ENCODE results near the gene EIF3A. TPM values are rescaled to one million over a fixed set of nuclear protein-coding genes. Genes with fewer than 3 reads are reported as not detected.

The EIF3A gene
- polyA plus RNA-seq, 1 donor from 2014 or later: 38.6 TPM

- H3K27me3 ChIP-seq (ENCODE audit: insufficient read depth, low read depth, low read length): no peaks in the 10 kb centered on the region
- H3K79me2 ChIP-seq (replicated peaks; ENCODE audit: insufficient read depth, low read length): no peaks in the 10 kb centered on the region
- H4K20me1 ChIP-seq (ENCODE audit: insufficient read depth): no peaks in the 10 kb centered on the region
- TF ChIP-seq POLR2AphosphoS5 (IDR thresholded peaks at IDR 0.05): no peak
- no peak for TF ChIP-seq MXI1 (conservative IDR thresholded peaks at IDR 0.05; ENCODE audit: poor library complexity, severe bottlenecking)
- TF ChIP-seq REST (IDR thresholded peaks at IDR 0.05; ENCODE audit: borderline replicate concordance): no peak
- TF ChIP-seq SMC3 (conservative IDR thresholded peaks at IDR 0.05; ENCODE audit: poor library complexity): no peak
- no peak for TF ChIP-seq CTCF (IDR thresholded peaks at IDR 0.05; ENCODE audit: poor library complexity, severe bottlenecking)
- TF ChIP-seq RAD21 (conservative IDR thresholded peaks at IDR 0.05): no peak
- TF ChIP-seq TAF1 (IDR thresholded peaks at IDR 0.05; ENCODE audit: low read depth): no peak
- no peak for TF ChIP-seq EP300 (conservative IDR thresholded peaks at IDR 0.05; ENCODE audit: poor library complexity, severe bottlenecking)
- no peak for TF ChIP-seq EZH2 (IDR thresholded peaks at IDR 0.05; ENCODE audit: borderline replicate concordance, insufficient read depth, low read length, poor library complexity, severe bottlenecking)
- H3K4me3 ChIP-seq (ENCODE audit: low read length): no peak overlapping the region
- no peak overlapping the region for H3K4me2 ChIP-seq (ENCODE audit: low read length)
- H3K36me3 ChIP-seq (ENCODE audit: insufficient read depth, low read length): peaks cover 6% of the 10 kb centered on the region
- no peak overlapping the region for H3K9ac ChIP-seq (ENCODE audit: low read length)
- no peaks in the 10 kb centered on the region for H3F3A ChIP-seq (ENCODE audit: insufficient read depth, low read length, poor library complexity, severe bottlenecking)
- H2AFZ ChIP-seq (ENCODE audit: low read depth, low read length): no peak overlapping the region
- no peak overlapping the region for H3K27ac ChIP-seq (ENCODE audit: low read length)
- H3K9me2 ChIP-seq (ENCODE audit: insufficient read depth, low read length): no peaks in the 10 kb centered on the region
- H3K9me3 ChIP-seq (ENCODE audit: low read length): no peaks in the 10 kb centered on the region
Measured at GRCh38 chr10:119042169-119042568, 38.4 kb downstream of the EIF3A start.

GRCh38 chr10:119041326-119041725 lies 39.3 kb downstream of the EIF3A start:
- TF ChIP-seq REST (IDR thresholded peaks at IDR 0.05; ENCODE audit: borderline replicate concordance) (no peak), SMC3 (conservative IDR thresholded peaks at IDR 0.05; ENCODE audit: poor library complexity) (no peak), CTCF (IDR thresholded peaks at IDR 0.05; ENCODE audit: poor library complexity, severe bottlenecking) (no peak), EP300 (conservative IDR thresholded peaks at IDR 0.05; ENCODE audit: poor library complexity, severe bottlenecking) (no peak), RAD21 (conservative IDR thresholded peaks at IDR 0.05) (no peak)
- no peaks in the 10 kb centered on the region for H3K9me3 ChIP-seq (ENCODE audit: low read length)
- no peaks in the 10 kb centered on the region for H4K20me1 ChIP-seq (ENCODE audit: insufficient read depth)
- H3K4me2 ChIP-seq (ENCODE audit: low read length): no peak overlapping the region
- H3K4me3 ChIP-seq (ENCODE audit: low read length): no peak overlapping the region
- no peak overlapping the region for H3K9ac ChIP-seq (ENCODE audit: low read length)
- H3K9me2 ChIP-seq (ENCODE audit: insufficient read depth, low read length): no peaks in the 10 kb centered on the region
- H3K27ac ChIP-seq (ENCODE audit: low read length): no peak overlapping the region
- H2AFZ ChIP-seq (ENCODE audit: low read depth, low read length): no peak overlapping the region
- H3K36me3 ChIP-seq (ENCODE audit: insufficient read depth, low read length): peaks cover 9% of the 10 kb centered on the region
- H3F3A ChIP-seq (ENCODE audit: insufficient read depth, low read length, poor library complexity, severe bottlenecking): no peaks in the 10 kb centered on the region
- H3K27me3 ChIP-seq (ENCODE audit: insufficient read depth, low read depth, low read length): no peaks in the 10 kb centered on the region
- no peaks in the 10 kb centered on the region for H3K79me2 ChIP-seq (replicated peaks; ENCODE audit: insufficient read depth, low read length)
